Keratinocyte (primary cell): ENCODE data around the gene DENND1C. TPM values are rescaled to one million over a fixed set of nuclear protein-coding genes. Genes with fewer than 3 reads are reported as not detected.

ENCODE experiments used
- DNase-seq: peaks from one replicate; pipeline ENCODE4 v3.0.0-alpha.2; 2011; ENCODE audit warnings: low read depth, missing footprints, low spot score
- FAIRE-seq: peaks from 2 replicates; lab custom pipeline; 2011; peaks lifted over from hg19 to GRCh38; lab: Jason Lieb, UNC
- H2AFZ ChIP-seq: 2 replicates; pipeline ENCODE4 v1.6.0; 2012; ENCODE audit warnings: low read length, control low read depth, inconsistent platforms; ENCODE audit not compliant: control insufficient read depth
- H3K27ac ChIP-seq: 2 replicates; pipeline ENCODE4 v1.5.1; 2011; ENCODE audit warnings: low read length; ENCODE audit not compliant: control insufficient read depth, insufficient read depth
- H3K27me3 ChIP-seq: 3 replicates; pipeline ENCODE4 v1.6.0; 2011; ENCODE audit warnings: low read length; ENCODE audit not compliant: control insufficient read depth, insufficient read depth; ENCODE audit errors: extremely low read depth
- H3K36me3 ChIP-seq, 2 experiments: 2 replicates in 1 of 2; 3 replicates in 1 of 2; pipeline ENCODE4 v1.5.1; 2011; ENCODE audit warnings: low read length in 2 of 2, mild to moderate bottlenecking in 1 of 2; ENCODE audit not compliant: control insufficient read depth in 2 of 2, insufficient read depth in 2 of 2; ENCODE audit errors: extremely low read depth in 1 of 2
- H3K4me1 ChIP-seq: 3 replicates; pipeline ENCODE4 v1.5.1; 2011; ENCODE audit warnings: low read length; ENCODE audit not compliant: control insufficient read depth, insufficient read depth; ENCODE audit errors: extremely low read depth
- H3K4me2 ChIP-seq: 3 replicates; pipeline ENCODE4 v1.6.0; 2011; ENCODE audit warnings: low read depth, low read length; ENCODE audit not compliant: control insufficient read depth, insufficient read depth; ENCODE audit errors: extremely low read depth
- H3K4me3 ChIP-seq, 3 experiments: fragments of 200-600 bp in 1 of 3; sonication (generic) in 1 of 3; 2 replicates in 2 of 3; 3 replicates in 1 of 3; pipeline ENCODE4 v1.5.1; 2011 to 2016; ENCODE audit warnings: low read length in 3 of 3, mild to moderate bottlenecking in 3 of 3, control low read depth in 2 of 3, inconsistent platforms in 1 of 3, low read depth in 1 of 3, mixed read lengths in 1 of 3, mixed run types in 1 of 3, moderate library complexity in 1 of 3; ENCODE audit not compliant: control insufficient read depth in 2 of 3, insufficient read depth in 2 of 3; ENCODE audit errors: extremely low read depth in 1 of 3
- H3K79me2 ChIP-seq: 2 replicates; pipeline ENCODE4 v1.6.0; 2012; ENCODE audit warnings: low read length; ENCODE audit not compliant: control insufficient read depth, insufficient read depth
- H3K9ac ChIP-seq: 3 replicates; pipeline ENCODE4 v1.6.0; 2011; ENCODE audit warnings: low read length; ENCODE audit not compliant: control insufficient read depth, insufficient read depth; ENCODE audit errors: extremely low read depth
- H3K9me1 ChIP-seq: 3 replicates; pipeline ENCODE4 v1.6.0; 2011; ENCODE audit warnings: low read length; ENCODE audit not compliant: control insufficient read depth, insufficient read depth; ENCODE audit errors: extremely low read depth
- H3K9me3 ChIP-seq: 2 replicates; pipeline ENCODE4 v1.5.1; 2012; ENCODE audit warnings: low read depth, low read length; ENCODE audit not compliant: control insufficient read depth
- H4K20me1 ChIP-seq: 3 replicates; pipeline ENCODE4 v1.6.0; 2011; ENCODE audit warnings: low read length; ENCODE audit not compliant: control insufficient read depth, insufficient read depth; ENCODE audit errors: extremely low read depth
- CTCF ChIP-seq, 3 experiments: IDR thresholded peaks in 1 of 3; conservative IDR thresholded peaks in 1 of 3; optimal IDR thresholded peaks in 1 of 3; 2 replicates in 2 of 3; 3 replicates in 1 of 3; pipeline versions ENCODE3 to v1.5.1; 2011; ENCODE audit warnings: low read length in 3 of 3, mild to moderate bottlenecking in 3 of 3, moderate library complexity in 2 of 3, control low read depth in 1 of 3, inconsistent platforms in 1 of 3; ENCODE audit not compliant: insufficient read depth in 2 of 3; ENCODE audit errors: extremely low read depth in 1 of 3
- EZH2 ChIP-seq: IDR thresholded peaks from one replicate; pipeline ENCODE4 v1.6.1; 2012; ENCODE audit warnings: inconsistent platforms, mild to moderate bottlenecking, low read length, moderate library complexity
- dilution Hi-C: fragments of 300-500 bp; cut with MboI; formaldehyde crosslinking; loops from one replicate; pipeline ENCODE4 v1.7.0; 2020; ENCODE audit warnings: low sequenced_read_pairs; ENCODE audit not compliant: extremely low pct_ligation_motif_present
- polyA plus RNA-seq, 5 experiments: library from polyadenylated mRNA; depleted of rRNA in 3 of 5; stranded (reverse) in 3 of 5; stranded (forward) in 1 of 5; unstranded in 1 of 5; fragments of >200 nt; gene quantifications; 1 replicate in 1 of 5; 2 replicates in 3 of 5; 3 replicates in 1 of 5; pipeline versions ENCODE4 v1.2.1 to v1.2.3, GENCODE V29; 2011 to 2012; ENCODE audit warnings: missing spikeins in 2 of 5, low read depth in 1 of 5, low replicate concordance in 1 of 5

Gene DENND1C
- polyA plus RNA-seq, 1 donor (not counting 4 experiments of a cell fraction or from before 2014, with no cell fraction given) = 0.09 TPM

GRCh38 chr19:6524311-6524710 is 42.7 kb upstream of the DENND1C start:
- Histone ChIP-seq H3K9me1 (no peaks in the 10 kb centered on the region), H3K9ac (no peak overlapping the region), H3K27me3 (no peaks in the 10 kb centered on the region), H2AFZ (no peak overlapping the region), H3K4me1 (peaks cover 3% of the 10 kb centered on the region), H3K79me2 (no peaks in the 10 kb centered on the region), H3K27ac (no peak overlapping the region), H3K9me3 (no peaks in the 10 kb centered on the region), H4K20me1 (no peaks in the 10 kb centered on the region), H3K4me2 (no peak overlapping the region), H3K4me3 (no peak overlapping the region), H3K36me3 (no peaks in the 10 kb centered on the region)
- FAIRE-seq = no peak
- TF ChIP-seq CTCF (optimal IDR thresholded peaks at IDR 0.05 in 1 of 3, IDR thresholded peaks at IDR 0.05 in 1 of 3, conservative IDR thresholded peaks at IDR 0.05 in 1 of 3; ENCODE audit: extremely low read depth in 1 of 3, insufficient read depth in 2 of 3, low read length in 3 of 3) (no peak), EZH2 (no peak)
- dilution Hi-C loops = no loop called here
- DNase-seq = no peak

GRCh38 chr19:6522712-6523111 is 41.1 kb upstream of the DENND1C start:
- H3K27ac ChIP-seq = no peak overlapping the region
- H2AFZ ChIP-seq = no peak overlapping the region
- TF ChIP-seq CTCF (optimal IDR thresholded peaks at IDR 0.05 in 1 of 3, IDR thresholded peaks at IDR 0.05 in 1 of 3, conservative IDR thresholded peaks at IDR 0.05 in 1 of 3; ENCODE audit: extremely low read depth in 1 of 3, insufficient read depth in 2 of 3, low read length in 3 of 3) (no peak), EZH2 (no peak)
- FAIRE-seq = no peak
- H3K9ac ChIP-seq = no peak overlapping the region
- no peak for DNase-seq
- no peaks in the 10 kb centered on the region for H3K36me3 ChIP-seq
- dilution Hi-C loops = no loop called here
- H3K4me2 ChIP-seq = no peak overlapping the region
- H3K4me1 ChIP-seq = peaks cover 7% of the 10 kb centered on the region
- H3K9me1 ChIP-seq = no peaks in the 10 kb centered on the region
- H3K9me3 ChIP-seq = no peaks in the 10 kb centered on the region
- no peak overlapping the region for H3K4me3 ChIP-seq
- H3K27me3 ChIP-seq = no peaks in the 10 kb centered on the region
- no peaks in the 10 kb centered on the region for H3K79me2 ChIP-seq
- H4K20me1 ChIP-seq = no peaks in the 10 kb centered on the region
